ENCODE measurements around the gene ADCY3.

DNA sequence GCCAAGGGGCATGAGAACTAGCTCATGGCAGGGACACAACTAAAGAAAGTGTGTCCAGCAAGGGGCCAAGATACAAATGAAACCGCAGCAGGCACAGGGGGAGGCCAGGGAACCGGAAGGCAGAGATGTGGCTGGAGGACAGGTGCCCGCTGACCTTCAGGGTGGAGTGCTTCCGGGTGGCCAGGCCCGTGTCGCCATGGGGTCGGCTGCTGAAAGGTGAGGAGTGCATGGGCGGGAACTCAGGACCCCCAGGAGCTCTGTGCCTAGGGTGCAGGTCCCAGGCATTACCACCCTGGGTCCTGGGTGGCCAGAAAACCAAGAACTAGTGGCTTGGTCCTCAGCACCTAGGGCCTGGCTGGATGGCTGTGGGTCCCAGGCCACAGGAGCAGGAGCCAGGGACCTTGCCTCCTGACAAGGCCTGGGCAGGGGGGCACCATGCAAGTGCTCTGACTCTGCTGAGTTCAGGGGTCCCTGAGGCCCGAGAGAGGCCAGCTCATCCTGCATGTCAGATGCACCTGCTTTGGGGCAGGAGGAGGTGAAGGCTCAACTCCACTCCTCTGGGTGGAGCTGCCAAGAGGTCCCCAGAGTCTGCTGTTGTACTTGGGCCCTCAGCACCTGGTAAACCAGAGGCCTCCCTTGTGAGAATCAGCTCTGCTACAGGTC is 75.9 kb downstream of the ADCY3 start:
- TF ChIP-seq, protein P1, sequence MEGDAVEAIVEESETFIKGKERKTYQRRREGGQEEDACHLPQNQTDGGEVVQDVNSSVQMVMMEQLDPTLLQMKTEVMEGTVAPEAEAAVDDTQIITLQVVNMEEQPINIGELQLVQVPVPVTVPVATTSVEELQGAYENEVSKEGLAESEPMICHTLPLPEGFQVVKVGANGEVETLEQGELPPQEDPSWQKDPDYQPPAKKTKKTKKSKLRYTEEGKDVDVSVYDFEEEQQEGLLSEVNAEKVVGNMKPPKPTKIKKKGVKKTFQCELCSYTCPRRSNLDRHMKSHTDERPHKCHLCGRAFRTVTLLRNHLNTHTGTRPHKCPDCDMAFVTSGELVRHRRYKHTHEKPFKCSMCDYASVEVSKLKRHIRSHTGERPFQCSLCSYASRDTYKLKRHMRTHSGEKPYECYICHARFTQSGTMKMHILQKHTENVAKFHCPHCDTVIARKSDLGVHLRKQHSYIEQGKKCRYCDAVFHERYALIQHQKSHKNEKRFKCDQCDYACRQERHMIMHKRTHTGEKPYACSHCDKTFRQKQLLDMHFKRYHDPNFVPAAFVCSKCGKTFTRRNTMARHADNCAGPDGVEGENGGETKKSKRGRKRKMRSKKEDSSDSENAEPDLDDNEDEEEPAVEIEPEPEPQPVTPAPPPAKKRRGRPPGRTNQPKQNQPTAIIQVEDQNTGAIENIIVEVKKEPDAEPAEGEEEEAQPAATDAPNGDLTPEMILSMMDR (IDR thresholded peaks at IDR 0.05 in 4 of 5, conservative IDR thresholded peaks at IDR 0.05 in 1 of 5) = no peak
- TF ChIP-seq POLR2A (IDR thresholded peaks at IDR 0.05) = no peak
